Spleen (tissue), 11 donors: ENCODE results near the gene SPATA25. TPM values are rescaled to one million over a fixed set of nuclear protein-coding genes. Genes with fewer than 3 reads are reported as not detected.

Experiments
- DNase-seq: peaks from one replicate; pipeline ENCODE4 v3.0.0-alpha.2; 2020
- H3K27ac ChIP-seq, 8 donors: fragments of 200-600 bp; sonication (generic) in 7 of 8; 1 replicate in 4 of 8; 2 replicates in 4 of 8; pipeline versions ENCODE4 v1.5.0 to v1.8.0; 2016 to 2021; ENCODE audit warnings: inconsistent platforms in 4 of 8, mild to moderate bottlenecking in 4 of 8, moderate library complexity in 1 of 8
- H3K27me3 ChIP-seq, 7 donors: fragments of 200-600 bp; sonication (generic) in 6 of 7; replicated peaks in 1 of 7; 1 replicate in 4 of 7; 2 replicates in 3 of 7; pipeline versions ENCODE4 v1.5.0 to v1.8.0; 2016 to 2021; ENCODE audit warnings: inconsistent platforms in 3 of 7, mild to moderate bottlenecking in 1 of 7
- H3K36me3 ChIP-seq, 6 donors: fragments of 200-600 bp; sonication (generic) in 5 of 6; 1 replicate in 4 of 6; 2 replicates in 2 of 6; pipeline versions ENCODE4 v1.5.0 to v1.8.0; 2016 to 2021; ENCODE audit warnings: inconsistent platforms in 2 of 6
- H3K4me1 ChIP-seq, 6 donors: fragments of 200-600 bp; sonication (generic) in 5 of 6; 1 replicate in 3 of 6; 2 replicates in 3 of 6; pipeline versions ENCODE4 v1.5.0 to v1.8.0; 2016 to 2021; ENCODE audit warnings: inconsistent platforms in 3 of 6
- H3K4me3 ChIP-seq, 8 donors: fragments of 200-600 bp; sonication (generic) in 7 of 8; 1 replicate in 4 of 8; 2 replicates in 4 of 8; pipeline versions ENCODE4 v1.5.0 to v1.8.0; 2016 to 2021; ENCODE audit warnings: inconsistent platforms in 4 of 8, mild to moderate bottlenecking in 4 of 8, moderate library complexity in 2 of 8
- H3K9me3 ChIP-seq, 8 donors: fragments of 200-600 bp; sonication (generic) in 7 of 8; 1 replicate in 4 of 8; 2 replicates in 4 of 8; pipeline versions ENCODE4 v1.5.0 to v1.8.0; 2016 to 2021; ENCODE audit warnings: inconsistent platforms in 4 of 8
- POLR2A ChIP-seq, 3 donors: fragments of 450-650 bp; IDR thresholded peaks; one replicate each; pipeline ENCODE4 v1.5.1; 2017; ENCODE audit warnings: antibody characterized with exemption in 3 of 3, mild to moderate bottlenecking in 1 of 3
- POLR2AphosphoS5 ChIP-seq, 3 donors: sonication (generic); formaldehyde crosslinking; IDR thresholded peaks; one replicate each; pipeline ENCODE4 v1.5.1; 2017; ENCODE audit warnings: antibody characterized with exemption in 3 of 3
- WGBS, 5 donors: extraction: QIAGEN DNeasy Blood & Tissue Kit in 3 of 5; methylation state at CpG; one replicate each; pipeline versions ENCODE4 v1.1.5 to v1.1.7; 2013 to 2018; 5-methylcytosine and 5-hydroxymethylcytosine counted together
- intact Hi-C: fragments of 100-400 bp; cut with DNase I; formaldehyde crosslinking; loops from one replicate; pipeline ENCODE4 v1.15.0; 2023; ENCODE audit warnings: low total_unique reads
- polyA plus RNA-seq, 3 donors: library from polyadenylated mRNA; stranded (reverse); fragments of 200-250 nt; gene quantifications; one replicate each; pipeline ENCODE4 v1.2.1, GENCODE V29; 2013
- total RNA-seq, 7 donors: library from RNA; depleted of rRNA in 3 of 7; stranded (reverse); fragments of >200 nt in 3 of 7; fragmentation: NEBNext Ultra II Directional in 4 of 7; extraction: Animal tissue kit (Norgen Biotek cat#: 25700) in 4 of 7; gene quantifications; one replicate each; pipeline versions ENCODE4 v1.1.0 to v1.2.1, GENCODE V29; 2016 to 2021
- TF ChIP-seq, protein P1 (sequence below), 11 experiments: fragments of 200-600 bp in 7 of 11; fragments of 450-650 bp in 4 of 11; sonication (generic) in 4 of 11; IDR thresholded peaks in 8 of 11; conservative IDR thresholded peaks in 3 of 11; 1 replicate in 7 of 11; 2 replicates in 4 of 11; pipeline versions ENCODE4 v1.4.0 to v1.8.0; 2016 to 2021; ENCODE audit warnings: antibody characterized with exemption in 11 of 11, inconsistent platforms in 4 of 11, mild to moderate bottlenecking in 1 of 11
- donor health status: healthy with polysubstance abuse.
- donor health status: DM: no; HTN: no; CAD: no; lungs with moderate emphysema.
- donor health status: DM: no; HTN: no; CAD: no.
- donor health status: Bipolar disorder and iron deficiency.
- donor health status: healthy.
- donor health status: DM: no; HTN: no; CAD: no.
- donor health status: DM: yes; HTN: yes; CAD: no.

SPATA25 gene
- total and polyA plus RNA-seq, 10 donors = 0.41 to 11.5 (median 3.0) TPM

DNA sequence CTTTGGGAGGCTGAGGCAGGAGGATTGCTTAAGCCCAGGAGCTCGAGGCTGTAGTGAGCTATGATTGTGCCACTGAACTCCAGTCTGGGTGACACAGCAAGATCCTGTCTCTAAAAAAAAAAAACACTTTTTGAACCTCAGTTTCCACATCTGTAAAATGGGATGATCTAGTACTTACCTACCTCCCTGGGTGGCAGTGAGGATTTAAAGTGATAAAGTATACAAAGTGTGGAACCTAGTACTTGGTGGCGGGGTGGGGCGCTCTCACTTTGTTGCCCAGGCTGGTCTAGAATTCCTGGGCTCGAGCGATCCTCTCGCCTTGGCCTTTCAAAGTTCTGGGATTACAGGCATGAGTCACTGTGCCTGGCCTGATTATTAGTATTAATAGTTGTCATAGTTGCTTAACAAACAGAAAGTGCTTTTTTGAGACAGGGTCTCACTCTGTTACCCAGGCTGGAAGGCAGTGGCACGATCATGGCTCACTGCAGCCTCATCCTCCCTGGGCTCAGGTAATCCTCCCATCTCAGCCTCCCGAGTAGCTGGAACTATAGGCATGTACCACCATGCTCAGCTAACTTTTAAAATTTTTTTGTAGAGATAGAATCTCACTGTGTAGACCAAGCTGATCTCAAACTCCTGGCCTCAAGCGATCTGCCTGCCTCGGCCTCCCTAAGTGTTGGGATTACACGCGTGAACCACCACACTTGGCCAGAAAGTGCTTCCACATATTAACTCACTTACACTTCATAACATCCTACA, 31.5 kb upstream of the SPATA25 start:
- Histone ChIP-seq H3K27me3 (peaks cover 0 to 8% (median 0%) of the 10 kb centered on the region in 7 donors), H3K4me3 (no peak overlapping the region), H3K27ac (peak overlapping the region in 7 of 8 donors; percentile 4 to 80 (median 62)), H3K4me1 (peaks cover 0 to 71% (median 34%) of the 10 kb centered on the region in 6 donors), H3K36me3 (no peaks in the 10 kb centered on the region), H3K9me3 (no peaks in the 10 kb centered on the region)
- intact Hi-C loops = no loop called here
- no peak for DNase-seq
- TF ChIP-seq POLR2A (IDR thresholded peaks at IDR 0.05) (no peak), POLR2AphosphoS5 (IDR thresholded peaks at IDR 0.05) (no peak)
- TF ChIP-seq, protein P1, sequence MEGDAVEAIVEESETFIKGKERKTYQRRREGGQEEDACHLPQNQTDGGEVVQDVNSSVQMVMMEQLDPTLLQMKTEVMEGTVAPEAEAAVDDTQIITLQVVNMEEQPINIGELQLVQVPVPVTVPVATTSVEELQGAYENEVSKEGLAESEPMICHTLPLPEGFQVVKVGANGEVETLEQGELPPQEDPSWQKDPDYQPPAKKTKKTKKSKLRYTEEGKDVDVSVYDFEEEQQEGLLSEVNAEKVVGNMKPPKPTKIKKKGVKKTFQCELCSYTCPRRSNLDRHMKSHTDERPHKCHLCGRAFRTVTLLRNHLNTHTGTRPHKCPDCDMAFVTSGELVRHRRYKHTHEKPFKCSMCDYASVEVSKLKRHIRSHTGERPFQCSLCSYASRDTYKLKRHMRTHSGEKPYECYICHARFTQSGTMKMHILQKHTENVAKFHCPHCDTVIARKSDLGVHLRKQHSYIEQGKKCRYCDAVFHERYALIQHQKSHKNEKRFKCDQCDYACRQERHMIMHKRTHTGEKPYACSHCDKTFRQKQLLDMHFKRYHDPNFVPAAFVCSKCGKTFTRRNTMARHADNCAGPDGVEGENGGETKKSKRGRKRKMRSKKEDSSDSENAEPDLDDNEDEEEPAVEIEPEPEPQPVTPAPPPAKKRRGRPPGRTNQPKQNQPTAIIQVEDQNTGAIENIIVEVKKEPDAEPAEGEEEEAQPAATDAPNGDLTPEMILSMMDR (IDR thresholded peaks at IDR 0.05 in 8 of 11, conservative IDR thresholded peaks at IDR 0.05 in 3 of 11) = no peak
- 91 to 96% (median 92%) methylated on average over 12 of the region's 12 CpGs for WGBS, 5 donors

DNA sequence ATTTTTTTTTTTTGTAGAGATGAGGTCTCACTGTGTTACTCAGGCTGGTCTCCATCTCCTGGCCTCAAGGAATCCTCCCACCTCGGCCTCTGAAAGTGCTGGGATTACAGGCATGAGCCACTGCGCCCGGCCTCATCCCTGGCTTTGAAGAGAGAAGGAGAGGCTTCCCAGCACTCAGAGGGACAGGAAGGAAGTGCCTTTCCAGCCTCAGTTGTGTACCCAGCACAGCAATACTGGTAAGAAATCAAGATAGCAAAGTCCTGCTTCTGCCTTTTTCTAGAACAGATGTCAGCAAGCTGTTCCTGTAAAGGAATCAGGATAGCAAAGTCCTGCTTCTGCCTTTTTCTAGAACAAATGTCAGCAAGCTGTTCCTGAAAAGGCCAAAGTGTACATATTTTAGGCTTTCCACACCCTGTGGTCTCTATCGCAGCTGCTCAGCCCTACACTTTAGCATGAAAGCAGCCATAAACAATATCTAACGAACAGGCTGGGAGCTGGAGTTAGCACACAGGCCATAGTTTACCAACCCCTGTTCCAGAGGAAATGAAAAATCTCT, 30.8 kb upstream of the SPATA25 start:
- no peak overlapping the region for H3K4me3 ChIP-seq
- peaks cover 0 to 15% (median 0%) of the 10 kb centered on the region in 7 donors for H3K27me3 ChIP-seq
- no peak for DNase-seq
- WGBS, 5 donors = 53 to 75% (median 66%) methylated on average over 5 of the region's 5 CpGs
- intact Hi-C loops = no loop called here
- H3K27ac ChIP-seq = peak overlapping the region in 7 of 8 donors; percentile 4 to 80 (median 62)
- TF ChIP-seq POLR2AphosphoS5 (IDR thresholded peaks at IDR 0.05) = peak in 1 of 3 donors; percentile 18
- no peak for TF ChIP-seq POLR2A (IDR thresholded peaks at IDR 0.05)
- TF ChIP-seq, protein P1 (IDR thresholded peaks at IDR 0.05 in 8 of 11, conservative IDR thresholded peaks at IDR 0.05 in 3 of 11) = no peak
- H3K9me3 ChIP-seq = no peaks in the 10 kb centered on the region
- peaks cover 0 to 71% (median 32%) of the 10 kb centered on the region in 6 donors for H3K4me1 ChIP-seq
- H3K36me3 ChIP-seq = no peaks in the 10 kb centered on the region

DNA sequence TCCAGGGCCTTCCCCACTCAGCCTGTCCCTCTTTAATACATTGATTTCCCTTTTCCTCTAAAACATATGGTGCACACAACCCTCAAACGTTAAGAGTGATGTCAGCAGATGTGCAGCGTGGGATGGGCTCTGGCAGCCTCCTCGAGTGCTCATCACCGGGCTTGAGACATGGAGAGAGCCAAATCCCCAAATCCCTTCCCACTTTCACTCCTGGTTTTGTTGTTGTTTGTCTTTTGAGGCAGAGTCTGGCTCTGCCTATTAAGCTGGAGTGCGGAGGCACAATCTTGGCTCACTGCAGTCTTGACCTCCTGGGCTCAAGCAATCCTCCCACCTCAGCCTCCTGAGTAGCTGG, 30.3 kb upstream of the SPATA25 start:
- Histone ChIP-seq H3K4me3 (no peak overlapping the region), H3K27ac (peak overlapping the region in 6 of 8 donors; percentile 55 to 80 (median 62)), H3K4me1 (peaks cover 0 to 71% (median 34%) of the 10 kb centered on the region in 6 donors), H3K9me3 (no peaks in the 10 kb centered on the region), H3K36me3 (no peaks in the 10 kb centered on the region), H3K27me3 (peaks cover 0 to 20% (median 0%) of the 10 kb centered on the region in 7 donors)
- DNase-seq = no peak
- no peak for TF ChIP-seq POLR2A (IDR thresholded peaks at IDR 0.05)
- no peak for TF ChIP-seq POLR2AphosphoS5 (IDR thresholded peaks at IDR 0.05)
- TF ChIP-seq, protein P1 (IDR thresholded peaks at IDR 0.05 in 8 of 11, conservative IDR thresholded peaks at IDR 0.05 in 3 of 11) = no peak
- 51 to 76% (median 71%) methylated on average over 5 of the region's 5 CpGs for WGBS, 5 donors
- intact Hi-C loops = no loop called here

DNA sequence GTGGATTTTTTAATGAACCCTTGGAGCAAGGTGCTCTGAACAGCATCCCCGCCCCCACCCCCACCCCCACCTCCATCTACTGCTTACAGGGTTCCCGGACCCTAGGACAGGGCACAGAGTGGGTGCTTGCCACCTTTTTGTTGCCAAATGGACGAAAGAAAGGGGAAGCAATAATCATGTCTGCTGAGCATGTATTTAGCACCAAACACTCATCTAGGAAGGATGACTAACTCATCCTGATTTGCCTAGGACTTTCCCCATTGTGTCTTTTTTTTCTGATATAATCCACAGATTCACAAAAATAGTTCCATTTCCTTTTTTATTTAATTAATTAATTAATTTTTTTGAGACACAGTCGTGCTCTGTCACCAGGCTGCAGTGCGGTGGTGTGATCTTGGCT, 25.7 kb upstream of the SPATA25 start:
- Histone ChIP-seq H3K27me3 (peaks cover 0 to 36% (median 5%) of the 10 kb centered on the region in 7 donors), H3K4me3 (no peak overlapping the region), H3K4me1 (peaks cover 14 to 65% (median 40%) of the 10 kb centered on the region in 6 donors), H3K36me3 (no peaks in the 10 kb centered on the region), H3K27ac (peak overlapping the region in 1 of 8 donors; percentile 27), H3K9me3 (no peaks in the 10 kb centered on the region)
- DNase-seq = no peak
- TF ChIP-seq, protein P1 (IDR thresholded peaks at IDR 0.05 in 8 of 11, conservative IDR thresholded peaks at IDR 0.05 in 3 of 11) = no peak
- no peak for TF ChIP-seq POLR2AphosphoS5 (IDR thresholded peaks at IDR 0.05)
- TF ChIP-seq POLR2A (IDR thresholded peaks at IDR 0.05) = no peak
- 35 to 63% (median 49%) methylated on average over 5 of the region's 5 CpGs for WGBS, 5 donors
- intact Hi-C loops = no loop called here
